Measurements from ENCODE around the gene CALY. TPM values are rescaled to one million over a fixed set of nuclear protein-coding genes. Genes with fewer than 3 reads are reported as not detected.

CALY gene
- total RNA-seq, 1 experiment from 2014 or later = 0.47 TPM

DNA sequence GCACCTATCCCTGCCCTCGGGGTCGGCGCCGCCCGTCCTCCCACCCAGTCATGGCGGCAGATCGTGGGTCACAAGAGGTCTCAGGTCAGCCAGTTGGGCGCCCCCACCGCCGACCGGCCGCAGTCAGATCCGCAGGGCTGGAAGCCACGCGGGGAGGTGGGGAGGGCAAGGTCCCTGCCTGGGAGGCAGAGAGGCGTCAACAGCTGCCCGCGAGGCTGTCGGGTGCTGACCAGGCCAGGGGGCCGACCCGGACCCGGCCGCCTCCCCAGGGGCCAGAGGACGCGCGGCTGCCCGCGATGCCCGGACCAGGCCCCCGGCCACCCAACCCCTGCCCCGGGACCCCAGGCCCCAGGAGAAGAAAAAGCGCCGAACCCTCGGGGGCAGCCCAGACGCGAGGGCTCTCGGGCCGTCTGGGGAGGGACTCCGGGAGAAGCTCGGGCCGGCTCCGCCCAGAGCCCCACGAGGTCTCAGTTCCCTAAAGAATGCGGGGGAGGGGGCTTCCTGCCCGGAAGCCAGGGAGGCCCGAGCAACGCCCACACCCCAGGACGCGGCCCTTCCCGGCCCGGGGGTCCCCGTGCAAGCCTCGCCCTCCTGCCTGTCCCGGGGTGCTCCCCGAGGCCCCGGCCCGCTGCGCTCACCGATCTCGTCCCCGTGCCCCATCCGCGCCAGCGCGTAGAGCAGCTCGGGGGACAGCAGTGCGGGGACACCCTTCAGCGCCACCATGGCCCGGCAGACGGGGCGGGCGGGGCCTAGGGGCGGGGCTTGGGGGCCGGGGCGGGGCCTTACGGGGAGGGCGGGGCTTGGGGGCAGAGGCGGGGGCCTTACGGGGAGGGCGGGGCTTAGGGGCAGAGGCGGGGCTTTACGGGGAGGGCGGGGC lies 20.8 kb upstream of the CALY start, which contains the start of gene FUOM:
Gene FUOM, minus strand, starts transcription at position 735 of the 877 bp plus-strand sequence. Its CDS starts 12 bp downstream, at position 723.
- peak; percentile 81 for ATAC-seq
- BruUV-seq (replicated peaks) = no TSS peak

DNA sequence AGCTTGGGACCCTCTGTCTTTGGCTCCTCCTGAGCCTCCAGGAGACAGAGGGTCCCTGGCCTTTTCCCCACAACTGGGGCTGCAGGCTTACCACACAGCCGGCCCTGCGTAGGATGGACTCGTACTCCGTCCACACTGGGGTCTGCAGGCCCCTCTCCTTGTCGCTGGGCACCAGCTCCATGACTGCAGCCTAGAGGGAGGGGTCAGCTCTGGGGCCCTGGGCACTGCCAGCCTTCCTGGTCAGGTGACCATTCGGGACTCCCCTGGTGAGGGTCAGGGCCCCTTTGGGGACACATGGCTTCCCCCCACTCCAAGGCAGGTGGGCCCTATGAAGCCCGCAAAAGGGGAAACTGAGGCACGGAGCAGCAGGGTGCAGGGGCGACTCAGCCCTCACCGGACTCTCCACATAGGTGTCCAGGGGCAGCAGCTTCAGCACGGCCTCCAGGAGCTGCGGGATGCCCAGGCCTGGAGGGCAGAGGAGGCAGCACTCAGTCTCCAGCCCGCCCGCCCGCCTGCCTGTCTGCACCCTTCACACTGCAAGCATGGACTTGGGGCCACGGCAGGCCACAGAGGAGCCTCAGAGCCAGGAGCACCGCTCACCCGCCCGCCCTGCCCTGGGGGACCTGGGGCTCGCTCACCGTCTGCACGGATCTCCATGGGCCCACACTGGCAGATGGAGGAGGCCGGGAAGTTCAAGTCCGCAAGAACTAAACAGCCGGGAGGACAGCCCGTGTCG lies 20.0 kb upstream of the CALY start:
- Histone ChIP-seq H3K27me3 (ENCODE audit: insufficient read depth, low read length) (no peaks in the 10 kb centered on the region), H3K4me3 (replicated peaks in 1 of 2; ENCODE audit: low read depth in 1 of 2, low read length in 2 of 2) (peak overlapping the region; percentile 57 to 66), H3K27ac (ENCODE audit: low read depth, low read length) (peak overlapping the region; percentile 71), H3K9me2 (ENCODE audit: insufficient read depth) (no peaks in the 10 kb centered on the region), H3K36me3 (ENCODE audit: control insufficient read depth in 1 of 2, insufficient read depth in 2 of 2, low read length in 2 of 2) (no peaks in the 10 kb centered on the region), H2AFZ (ENCODE audit: low read depth, low read length, poor library complexity, severe bottlenecking) (no peak overlapping the region), H3K9me3 (ENCODE audit: control insufficient read depth in 1 of 2, insufficient read depth in 1 of 2, low read depth in 1 of 2, low read length in 2 of 2) (no peaks in the 10 kb centered on the region), H4K20me1 (ENCODE audit: insufficient read depth) (no peaks in the 10 kb centered on the region), H3K4me1 (ENCODE audit: control insufficient read depth in 1 of 2, insufficient read depth in 2 of 2, low read length in 2 of 2) (peaks cover 3 to 5% of the 10 kb centered on the region in 2 experiments; a peak in 2 of 4 replicates), H3K79me2 (ENCODE audit: insufficient read depth, low read length) (peaks cover 6% of the 10 kb centered on the region; the same call in 1 of the 2 replicates), H3K9ac (ENCODE audit: low read length) (peak overlapping the region; percentile 68), H3K4me2 (ENCODE audit: low read length) (peak overlapping the region; percentile 77)
- intact Hi-C loops (cut with micrococcal nuclease) = no loop called here
- ATAC-seq (peak; percentile 3; the same call in 1 of the 2 replicates), DNase-seq (ENCODE audit: low read depth, low spot score) (no peak)
- RAD21 ChIA-PET (ENCODE audit: low non-redundant PET in 1 of 2, low total read pairs in 2 of 2, uncharacterized antibody in 2 of 2, unreplicated experiment in 2 of 2) = no interaction called here
- CTCF ChIA-PET = interaction anchor here (1.2 kb wide), 1 partner anchor 27 kb away, joined by 3 read pairs; no protein-coding TSS in a partner anchor
- POLR2A ChIA-PET = no interaction called here
- TSS peak; percentile 28 for BruUV-seq (replicated peaks)
- TF ChIP-seq ZFX (IDR thresholded peaks at IDR 0.05) = no peak
- no peak for TF ChIP-seq SP1 (IDR thresholded peaks at IDR 0.05; ENCODE audit: low read depth)
- TF ChIP-seq, protein P1, sequence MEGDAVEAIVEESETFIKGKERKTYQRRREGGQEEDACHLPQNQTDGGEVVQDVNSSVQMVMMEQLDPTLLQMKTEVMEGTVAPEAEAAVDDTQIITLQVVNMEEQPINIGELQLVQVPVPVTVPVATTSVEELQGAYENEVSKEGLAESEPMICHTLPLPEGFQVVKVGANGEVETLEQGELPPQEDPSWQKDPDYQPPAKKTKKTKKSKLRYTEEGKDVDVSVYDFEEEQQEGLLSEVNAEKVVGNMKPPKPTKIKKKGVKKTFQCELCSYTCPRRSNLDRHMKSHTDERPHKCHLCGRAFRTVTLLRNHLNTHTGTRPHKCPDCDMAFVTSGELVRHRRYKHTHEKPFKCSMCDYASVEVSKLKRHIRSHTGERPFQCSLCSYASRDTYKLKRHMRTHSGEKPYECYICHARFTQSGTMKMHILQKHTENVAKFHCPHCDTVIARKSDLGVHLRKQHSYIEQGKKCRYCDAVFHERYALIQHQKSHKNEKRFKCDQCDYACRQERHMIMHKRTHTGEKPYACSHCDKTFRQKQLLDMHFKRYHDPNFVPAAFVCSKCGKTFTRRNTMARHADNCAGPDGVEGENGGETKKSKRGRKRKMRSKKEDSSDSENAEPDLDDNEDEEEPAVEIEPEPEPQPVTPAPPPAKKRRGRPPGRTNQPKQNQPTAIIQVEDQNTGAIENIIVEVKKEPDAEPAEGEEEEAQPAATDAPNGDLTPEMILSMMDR (IDR thresholded peaks at IDR 0.05 in 2 of 3, conservative IDR thresholded peaks at IDR 0.05 in 1 of 3; ENCODE audit: borderline replicate concordance in 1 of 3, insufficient read depth in 1 of 3, low read depth in 2 of 3, low read length in 2 of 3) = no peak
- TF ChIP-seq FOSL1 (IDR thresholded peaks at IDR 0.05; ENCODE audit: low read depth) = no peak
- no peak for TF ChIP-seq ZNF274 (IDR thresholded peaks at IDR 0.05; ENCODE audit: low read depth, low read length)
- TF ChIP-seq, protein P2, sequence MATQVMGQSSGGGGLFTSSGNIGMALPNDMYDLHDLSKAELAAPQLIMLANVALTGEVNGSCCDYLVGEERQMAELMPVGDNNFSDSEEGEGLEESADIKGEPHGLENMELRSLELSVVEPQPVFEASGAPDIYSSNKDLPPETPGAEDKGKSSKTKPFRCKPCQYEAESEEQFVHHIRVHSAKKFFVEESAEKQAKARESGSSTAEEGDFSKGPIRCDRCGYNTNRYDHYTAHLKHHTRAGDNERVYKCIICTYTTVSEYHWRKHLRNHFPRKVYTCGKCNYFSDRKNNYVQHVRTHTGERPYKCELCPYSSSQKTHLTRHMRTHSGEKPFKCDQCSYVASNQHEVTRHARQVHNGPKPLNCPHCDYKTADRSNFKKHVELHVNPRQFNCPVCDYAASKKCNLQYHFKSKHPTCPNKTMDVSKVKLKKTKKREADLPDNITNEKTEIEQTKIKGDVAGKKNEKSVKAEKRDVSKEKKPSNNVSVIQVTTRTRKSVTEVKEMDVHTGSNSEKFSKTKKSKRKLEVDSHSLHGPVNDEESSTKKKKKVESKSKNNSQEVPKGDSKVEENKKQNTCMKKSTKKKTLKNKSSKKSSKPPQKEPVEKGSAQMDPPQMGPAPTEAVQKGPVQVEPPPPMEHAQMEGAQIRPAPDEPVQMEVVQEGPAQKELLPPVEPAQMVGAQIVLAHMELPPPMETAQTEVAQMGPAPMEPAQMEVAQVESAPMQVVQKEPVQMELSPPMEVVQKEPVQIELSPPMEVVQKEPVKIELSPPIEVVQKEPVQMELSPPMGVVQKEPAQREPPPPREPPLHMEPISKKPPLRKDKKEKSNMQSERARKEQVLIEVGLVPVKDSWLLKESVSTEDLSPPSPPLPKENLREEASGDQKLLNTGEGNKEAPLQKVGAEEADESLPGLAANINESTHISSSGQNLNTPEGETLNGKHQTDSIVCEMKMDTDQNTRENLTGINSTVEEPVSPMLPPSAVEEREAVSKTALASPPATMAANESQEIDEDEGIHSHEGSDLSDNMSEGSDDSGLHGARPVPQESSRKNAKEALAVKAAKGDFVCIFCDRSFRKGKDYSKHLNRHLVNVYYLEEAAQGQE (IDR thresholded peaks at IDR 0.05; ENCODE audit: low read depth) = no peak
- no peak for TF ChIP-seq EZH2phosphoT487 (IDR thresholded peaks at IDR 0.05; ENCODE audit: borderline replicate concordance)

More for the DNA sequence above, 20.8 kb upstream of the CALY start, which contains the start of gene FUOM:
- no peaks in the 10 kb centered on the region for H3K27me3 ChIP-seq (ENCODE audit: insufficient read depth, low read length)
- peak within 1 kb of the TSS; percentile 57 to 66 for H3K4me3 ChIP-seq (replicated peaks in 1 of 2; ENCODE audit: low read depth in 1 of 2, low read length in 2 of 2)
- H4K20me1 ChIP-seq (ENCODE audit: insufficient read depth) = no peaks in the 10 kb centered on the region
- peak within 1 kb of the TSS; percentile 71 for H3K27ac ChIP-seq (ENCODE audit: low read depth, low read length)
- peak within 1 kb of the TSS; percentile 68 for H3K9ac ChIP-seq (ENCODE audit: low read length)
- no peaks in the 10 kb centered on the region for H3K36me3 ChIP-seq (ENCODE audit: control insufficient read depth in 1 of 2, insufficient read depth in 2 of 2, low read length in 2 of 2)
- no peaks in the 10 kb centered on the region for H3K9me2 ChIP-seq (ENCODE audit: insufficient read depth)
- CTCF ChIA-PET = interaction anchor here (1.2 kb wide), 1 partner anchor 28 kb away, joined by 3 read pairs; no protein-coding TSS in a partner anchor
- intact Hi-C loops (cut with micrococcal nuclease) = no loop called here
- peak; percentile 7 for DNase-seq (ENCODE audit: low read depth, low spot score)
- H3K4me1 ChIP-seq (ENCODE audit: control insufficient read depth in 1 of 2, insufficient read depth in 2 of 2, low read length in 2 of 2) = peaks cover 3 to 5% of the 10 kb centered on the region in 2 experiments; a peak in 2 of 4 replicates
- POLR2A ChIA-PET = interaction anchor here (0.6 kb wide), 1 partner anchor 12 kb away, joined by 3 read pairs; no protein-coding TSS in a partner anchor
- TF ChIP-seq EZH2phosphoT487 (IDR thresholded peaks at IDR 0.05; ENCODE audit: borderline replicate concordance) = no peak
- TF ChIP-seq YY1 (IDR thresholded peaks at IDR 0.05; ENCODE audit: extremely low read depth, insufficient replicate concordance, low read depth, low read length) = peak; percentile 7
- peak; percentile 55 for TF ChIP-seq ZFX (IDR thresholded peaks at IDR 0.05)
- peak; percentile 68; the same call in 1 of the 2 replicates for TF ChIP-seq POLR2AphosphoS5 (IDR thresholded peaks at IDR 0.05; ENCODE audit: low read depth, low read length)
- TF ChIP-seq SRF (IDR thresholded peaks at IDR 0.05; ENCODE audit: low read depth) = no peak
- TF ChIP-seq EGR1 (IDR thresholded peaks at IDR 0.05; ENCODE audit: low read depth) = peak; percentile 78
- peaks cover 6% of the 10 kb centered on the region; the same call in 1 of the 2 replicates for H3K79me2 ChIP-seq (ENCODE audit: insufficient read depth, low read length)
- RAD21 ChIA-PET (ENCODE audit: low non-redundant PET in 1 of 2, low total read pairs in 2 of 2, uncharacterized antibody in 2 of 2, unreplicated experiment in 2 of 2) = no interaction called here
- H2AFZ ChIP-seq (ENCODE audit: low read depth, low read length, poor library complexity, severe bottlenecking) = no peak within 1 kb of the TSS
- peak within 1 kb of the TSS; percentile 77 for H3K4me2 ChIP-seq (ENCODE audit: low read length)
- no peaks in the 10 kb centered on the region for H3K9me3 ChIP-seq (ENCODE audit: control insufficient read depth in 1 of 2, insufficient read depth in 1 of 2, low read depth in 1 of 2, low read length in 2 of 2)

Measured in HCT116 (cell line).